ENCODE results near the gene FASN.
A peak's percentile ranks its signal among the peaks of the same experiment; 100 is the strongest.
"Not testable (repeated sequence)": the region's sequence is repeated elsewhere in the genome, so short reads cannot be mapped to it uniquely, and the experiment has no call there.

Gene FASN

DNA sequence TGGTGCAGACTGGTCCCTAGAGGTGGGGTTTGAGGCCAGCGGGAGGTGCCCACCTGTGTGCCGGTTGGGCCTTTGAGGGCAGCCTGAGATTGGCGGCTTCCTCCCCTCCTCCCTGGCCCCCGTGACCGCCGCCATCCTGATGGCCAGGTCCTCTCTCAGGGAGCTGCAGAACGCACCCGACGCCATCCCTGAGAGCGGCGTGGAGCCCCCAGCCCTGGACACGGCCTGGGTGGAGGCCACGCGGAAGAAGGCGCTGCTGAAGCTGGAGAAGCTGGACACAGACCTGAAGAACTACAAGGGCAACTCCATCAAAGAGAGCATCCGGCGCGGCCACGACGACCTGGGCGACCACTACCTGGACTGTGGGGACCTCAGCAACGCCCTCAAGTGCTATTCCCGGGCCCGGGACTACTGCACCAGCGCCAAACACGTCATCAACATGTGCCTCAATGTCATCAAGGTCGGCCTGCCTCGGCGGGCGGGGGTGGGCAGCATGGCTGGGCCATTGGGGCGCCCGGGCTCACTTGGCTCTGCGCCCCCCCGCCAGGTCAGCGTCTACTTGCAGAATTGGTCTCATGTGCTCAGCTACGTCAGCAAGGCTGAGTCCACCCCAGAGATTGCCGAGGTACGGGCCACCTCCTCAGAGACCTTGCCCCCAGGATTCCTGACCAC, 43.5 kb downstream of the FASN start:
- no peak for DNase-seq

DNA sequence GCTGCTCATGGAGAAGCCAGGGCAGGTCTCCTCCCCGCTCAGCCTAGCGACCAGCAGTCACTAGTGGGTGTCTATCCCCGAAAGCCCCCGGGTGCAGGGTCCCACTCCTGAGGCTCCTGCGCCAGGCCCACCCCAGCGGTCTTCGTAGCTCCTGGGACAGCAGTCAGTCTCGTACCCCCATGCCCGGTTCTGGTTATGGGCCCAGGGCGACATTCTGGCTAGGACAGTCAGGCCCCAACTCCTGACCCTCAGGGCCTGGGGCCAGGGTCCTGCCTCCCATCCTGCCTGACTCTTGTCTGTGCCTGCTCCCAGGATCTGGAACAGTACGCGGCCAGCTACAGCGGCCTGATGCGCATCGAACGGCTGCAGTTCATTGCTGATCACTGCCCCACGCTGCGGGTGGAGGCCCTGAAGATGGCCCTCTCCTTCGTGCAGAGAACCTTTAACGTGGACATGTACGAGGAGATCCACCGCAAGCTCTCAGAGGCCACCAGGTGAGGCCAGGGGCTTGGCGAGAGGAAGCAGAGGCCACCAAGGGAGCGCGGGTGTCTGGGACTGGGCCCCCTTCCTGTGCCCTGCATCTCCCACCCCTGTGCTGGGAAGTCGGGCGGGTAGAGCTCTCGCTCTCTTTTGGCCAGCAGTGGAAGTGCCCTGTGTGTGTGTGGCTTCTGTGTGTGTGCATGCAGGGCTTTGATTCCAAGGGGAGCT, 44.3 kb downstream of the FASN start:
- DNase-seq: no peak

DNA sequence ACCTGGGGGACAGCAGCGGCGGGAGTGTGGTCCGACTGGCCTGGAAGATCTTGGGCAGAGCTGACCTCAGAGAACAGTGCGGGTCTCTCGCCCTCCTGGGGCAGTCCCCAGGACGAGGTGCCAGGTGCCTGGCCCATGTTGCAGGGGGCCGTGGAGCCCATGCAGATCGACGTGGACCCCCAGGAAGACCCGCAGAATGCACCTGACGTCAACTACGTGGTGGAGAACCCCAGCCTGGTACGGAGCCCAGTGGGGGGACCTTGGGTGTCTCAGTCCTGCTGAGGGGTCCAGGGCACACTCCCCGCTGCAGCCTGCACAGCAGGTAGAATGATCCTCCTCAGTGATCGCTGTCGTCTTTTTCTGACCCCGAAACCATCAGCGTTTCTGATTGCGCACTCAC, 44.9 kb downstream of the FASN start:
- no peak for DNase-seq

DNA sequence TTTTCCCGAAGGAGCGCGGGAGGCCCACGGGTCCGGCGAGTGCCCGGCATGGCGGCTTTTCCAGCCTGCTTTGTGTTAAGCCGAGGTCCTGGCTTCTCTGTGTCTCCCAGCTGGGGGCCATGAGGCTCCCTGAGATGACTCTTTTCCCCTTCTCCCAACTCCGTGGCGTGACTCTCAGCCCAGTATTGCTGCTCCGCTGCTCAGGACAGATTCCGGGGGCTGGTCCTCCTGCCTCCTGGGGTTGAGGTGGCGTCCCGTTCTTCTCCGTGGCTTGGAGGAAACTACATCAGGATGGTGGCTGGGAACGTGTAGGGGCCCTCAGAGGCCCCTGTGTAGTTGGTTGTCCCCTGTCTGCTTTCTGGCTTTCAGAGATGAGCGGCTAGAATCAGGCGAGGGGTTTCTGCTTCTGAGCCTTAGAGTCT, 45.4 kb downstream of the FASN start:
- DNase-seq: no peak

DNA sequence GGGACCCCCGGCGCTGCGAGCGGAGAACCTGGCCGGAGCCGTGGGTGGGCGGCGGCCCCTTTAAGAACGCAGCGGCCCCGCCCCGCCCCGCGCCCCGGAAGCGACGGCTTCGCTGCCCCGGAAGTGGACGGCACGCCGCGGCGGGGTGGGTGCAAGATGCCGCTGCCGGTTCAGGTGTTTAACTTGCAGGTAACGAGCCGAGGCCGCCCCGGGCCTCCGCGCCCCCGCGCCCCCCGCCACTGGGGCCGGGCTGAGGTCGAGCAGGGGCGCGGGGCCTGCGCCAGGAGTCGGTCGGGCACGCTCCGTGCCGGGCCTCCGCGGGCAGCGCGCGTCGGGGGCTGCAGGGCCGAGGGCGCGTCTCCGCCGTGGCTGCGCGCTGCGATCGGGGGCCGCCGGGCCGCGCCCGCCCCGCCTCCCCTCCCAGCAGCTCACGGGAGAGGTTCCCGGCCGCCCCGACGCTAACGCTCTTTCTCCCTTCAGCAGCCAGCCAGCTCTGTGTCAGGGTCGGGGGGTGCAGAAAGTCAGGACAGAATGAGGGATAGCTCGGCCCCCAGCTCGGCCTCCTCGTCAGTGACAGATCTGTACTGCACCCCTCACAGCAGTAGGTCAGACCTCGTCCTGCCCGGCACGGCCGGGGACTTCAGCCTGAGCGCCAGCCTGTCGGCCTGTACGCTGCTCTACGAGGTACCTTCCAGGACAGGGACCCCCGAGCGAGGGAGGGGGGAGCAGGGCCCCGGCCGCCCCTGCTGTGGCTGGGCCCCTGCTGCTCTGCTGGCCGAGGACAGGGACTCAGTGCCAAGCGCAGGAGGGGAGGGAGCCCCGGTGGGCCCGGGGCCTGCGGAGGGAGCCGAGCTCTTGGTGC, 46.0 kb downstream of the FASN start, which contains the start of the genes GPS1 and RFNG:
GPS1 (plus strand) TSS at position 123 of the 862 bp plus-strand sequence; CDS start at position 157, 34 bp downstream.
RFNG (minus strand) TSS at position 36 of the 862 bp plus-strand sequence. CDS start 45 bp downstream, outside the sequence.
- peak; percentile 84 for DNase-seq

DNA sequence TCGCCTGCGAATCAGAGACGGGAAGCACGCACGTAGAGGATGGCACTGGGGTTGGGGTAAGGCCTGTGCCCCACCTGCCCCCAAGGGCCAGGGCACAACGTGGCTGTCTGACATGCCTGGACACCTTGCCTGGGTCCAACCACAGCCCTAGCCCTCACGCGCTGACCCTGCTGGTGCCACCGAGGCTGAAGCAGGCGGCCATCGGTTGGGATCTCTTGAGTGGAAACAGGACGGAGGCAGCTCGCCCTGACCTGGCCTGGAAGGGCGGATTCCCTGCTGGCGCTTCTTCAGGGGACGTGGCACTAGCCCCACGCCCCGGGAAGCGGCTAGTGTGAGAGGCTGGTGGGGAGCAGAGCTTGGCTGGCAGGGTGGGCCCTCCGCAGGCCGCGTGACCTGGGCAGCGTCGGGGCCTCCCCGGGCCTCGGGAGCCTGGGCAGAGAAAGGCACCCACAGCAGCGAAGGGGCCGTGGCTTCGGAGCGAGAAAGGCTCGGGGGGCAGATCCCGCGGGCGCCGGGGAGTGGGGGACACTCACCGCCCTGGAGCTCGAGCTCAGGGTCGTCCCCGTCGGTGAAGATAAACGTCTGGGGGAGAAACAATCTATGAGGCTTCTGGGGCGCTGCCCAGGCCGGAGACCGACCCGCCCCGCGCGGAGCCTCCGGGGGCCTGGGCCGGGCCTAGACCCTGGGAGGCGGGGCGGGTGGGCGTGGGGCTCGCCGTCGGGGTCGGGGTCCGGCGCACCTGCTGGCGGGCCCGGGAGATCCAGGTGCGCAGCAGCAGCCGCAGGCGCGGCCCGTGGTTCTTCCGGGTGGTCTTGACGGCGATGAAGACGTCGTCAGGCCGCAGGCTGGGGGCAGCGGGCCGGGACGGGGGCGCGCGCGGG, 47.0 kb downstream of the FASN start:
- DNase-seq: no peak

DNA sequence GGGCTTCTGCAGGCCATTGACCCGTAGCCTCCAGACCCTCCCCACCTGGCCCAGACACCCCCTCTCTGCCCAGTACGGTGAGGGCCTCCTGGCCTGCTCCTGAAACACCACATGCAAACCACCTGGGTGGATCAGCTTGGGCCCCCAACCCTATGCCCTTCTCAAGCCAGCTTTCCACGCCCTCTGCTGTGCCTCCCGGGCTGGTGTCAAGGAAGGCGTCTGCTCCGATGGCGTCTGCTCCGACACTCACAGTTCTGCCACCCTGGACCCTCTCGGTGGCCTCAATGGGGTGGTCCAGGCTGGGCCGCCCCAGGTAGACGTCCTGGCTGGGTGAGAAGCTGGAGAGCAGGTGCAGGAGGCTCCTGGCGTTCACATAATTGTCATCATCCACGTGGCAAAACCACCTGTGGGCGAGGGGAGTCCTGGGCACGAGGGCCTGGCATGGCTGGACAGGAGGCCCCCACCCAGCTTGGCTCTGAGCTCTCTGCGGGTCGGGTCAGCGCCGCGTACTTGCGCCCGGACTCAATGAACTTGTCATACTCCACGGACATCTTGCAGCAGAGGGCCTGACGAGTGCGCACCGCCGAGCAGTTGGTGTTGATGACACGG, 47.8 kb downstream of the FASN start:
- DNase-seq: no peak

DNA sequence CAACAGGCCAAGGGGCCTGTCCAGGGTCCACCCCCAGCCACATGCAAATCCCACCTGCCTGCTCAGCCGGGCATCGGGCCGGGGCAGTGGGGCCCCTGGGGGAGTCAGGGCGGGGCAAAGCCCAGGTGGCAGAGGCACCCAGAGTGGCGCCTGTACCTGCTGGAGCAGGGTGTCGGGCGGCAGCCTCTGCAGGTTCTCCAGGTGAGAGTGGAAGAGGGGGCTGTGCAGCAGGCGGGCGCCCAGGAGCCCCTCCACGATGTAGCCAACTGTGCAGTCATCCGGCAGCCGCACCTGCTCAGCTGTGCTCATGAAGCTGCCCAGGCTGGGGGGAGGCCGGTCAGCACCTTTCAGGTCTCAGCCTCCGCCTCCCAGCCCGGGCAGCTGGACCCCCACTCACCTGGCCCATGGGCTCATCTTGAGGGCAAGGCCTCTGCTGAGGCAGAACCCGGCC, 48.5 kb downstream of the FASN start:
- DNase-seq: no peak

DNA sequence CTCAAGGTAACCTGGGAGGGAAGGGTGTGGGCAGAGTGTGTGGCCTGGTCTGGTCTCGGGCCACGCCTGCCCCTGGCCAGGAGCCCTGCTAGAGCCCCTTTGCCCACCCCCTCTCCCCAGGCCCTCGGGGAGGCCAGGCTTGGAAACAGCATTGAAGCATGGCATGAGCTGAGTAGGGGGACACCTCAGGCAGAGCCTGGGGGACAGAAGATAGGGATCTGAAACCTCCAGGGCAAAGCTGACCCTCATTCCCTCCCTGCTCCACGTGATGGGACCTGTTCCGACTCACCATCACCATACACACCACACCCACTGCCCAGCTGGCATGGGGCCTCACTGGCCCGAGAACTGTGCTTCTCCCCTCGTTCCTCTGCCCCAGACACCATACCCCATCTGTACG, 48.9 kb downstream of the FASN start:
- DNase-seq: no peak

DNA sequence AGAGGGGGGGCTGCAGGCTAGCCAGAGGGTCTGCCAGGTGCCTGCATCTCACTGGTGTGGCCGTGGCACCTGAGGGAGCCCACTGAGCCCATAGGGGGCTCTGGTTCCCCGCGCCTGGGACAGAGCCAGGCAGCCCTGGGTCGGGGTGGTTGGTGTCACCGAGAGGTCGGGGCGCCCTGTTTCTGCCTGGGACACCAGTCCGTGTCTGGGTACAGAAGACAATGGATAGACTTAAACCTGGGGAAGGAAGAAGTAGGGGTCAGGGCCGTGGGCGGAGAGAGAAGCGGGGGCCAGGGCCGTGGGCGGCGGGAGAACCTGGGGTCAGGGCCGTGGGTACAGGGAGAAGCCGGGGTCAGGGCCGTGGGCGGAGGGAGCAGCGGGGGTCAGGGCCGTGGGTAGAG, 49.5 kb downstream of the FASN start:
- no peak for DNase-seq

DNA sequence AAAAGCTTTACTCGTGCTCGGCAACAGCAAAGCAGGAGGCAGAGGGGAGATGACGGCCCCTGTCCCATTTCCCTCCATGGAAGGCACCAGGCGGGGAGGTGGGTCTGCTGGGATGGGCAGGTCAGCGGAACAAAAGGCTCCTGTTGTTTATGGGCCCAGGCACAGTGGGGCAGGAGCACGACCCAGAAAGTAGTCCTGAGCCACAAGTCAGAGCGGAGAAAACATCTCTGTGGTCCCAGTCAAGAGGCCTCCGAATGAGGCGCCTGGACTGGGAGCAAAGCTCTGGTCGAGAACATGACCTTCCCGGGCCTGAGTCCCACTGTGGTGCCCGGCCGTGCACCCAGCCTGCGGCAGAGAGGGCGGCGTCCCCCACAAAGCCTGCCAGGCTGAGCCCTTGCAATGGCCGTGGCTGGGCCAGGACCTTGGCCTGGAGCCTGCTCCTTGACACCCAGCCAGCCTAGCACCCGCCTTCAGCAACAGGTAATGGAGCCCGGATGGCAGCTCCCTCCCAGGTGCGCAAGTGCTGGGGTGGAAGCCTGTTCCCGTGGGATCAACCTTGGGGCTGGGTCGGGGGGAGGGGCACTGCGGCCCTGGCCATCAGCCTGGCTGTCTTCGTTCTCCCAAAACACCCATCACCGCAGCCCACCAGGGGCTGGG, 50.0 kb downstream of the FASN start:
- DNase-seq: no peak

DNA sequence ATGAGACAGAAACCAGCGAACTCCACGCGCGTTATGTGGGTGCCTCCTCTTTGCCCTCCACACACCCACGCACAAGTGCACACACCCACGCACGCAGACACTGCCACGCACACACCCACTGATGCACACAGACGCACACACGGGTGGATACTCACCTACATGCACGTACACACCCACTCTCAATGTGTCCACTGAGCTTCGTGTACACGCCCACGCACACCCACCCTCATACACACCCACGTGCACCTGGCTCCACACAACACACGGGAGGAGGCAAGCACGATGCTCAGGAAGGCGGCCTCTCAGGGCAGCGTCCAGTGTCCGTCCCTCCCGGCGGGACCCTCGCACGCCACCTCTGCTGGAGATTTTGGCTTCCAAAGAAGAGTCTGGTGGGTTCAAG, 50.7 kb downstream of the FASN start:
- no peak for DNase-seq

DNA sequence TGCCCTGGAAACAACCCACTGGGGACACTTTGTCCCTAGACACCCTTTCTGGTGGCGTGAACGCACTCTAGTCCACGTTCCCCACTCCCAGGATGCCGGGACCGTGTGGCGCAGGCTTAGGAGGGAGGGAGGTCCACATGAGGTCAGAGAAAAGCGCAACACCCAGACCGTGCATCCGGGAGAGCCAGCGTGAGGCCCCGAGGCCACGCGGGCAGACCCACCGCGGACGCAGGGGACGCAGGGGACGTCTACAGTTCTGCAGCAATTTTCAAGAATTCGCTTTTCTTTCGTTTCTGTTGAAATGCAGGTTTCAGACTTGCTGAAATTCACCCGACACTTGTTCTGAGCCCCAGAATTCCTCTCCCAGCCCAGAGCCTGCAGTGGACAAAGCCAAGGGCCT, 51.1 kb downstream of the FASN start:
- no peak for DNase-seq

DNA sequence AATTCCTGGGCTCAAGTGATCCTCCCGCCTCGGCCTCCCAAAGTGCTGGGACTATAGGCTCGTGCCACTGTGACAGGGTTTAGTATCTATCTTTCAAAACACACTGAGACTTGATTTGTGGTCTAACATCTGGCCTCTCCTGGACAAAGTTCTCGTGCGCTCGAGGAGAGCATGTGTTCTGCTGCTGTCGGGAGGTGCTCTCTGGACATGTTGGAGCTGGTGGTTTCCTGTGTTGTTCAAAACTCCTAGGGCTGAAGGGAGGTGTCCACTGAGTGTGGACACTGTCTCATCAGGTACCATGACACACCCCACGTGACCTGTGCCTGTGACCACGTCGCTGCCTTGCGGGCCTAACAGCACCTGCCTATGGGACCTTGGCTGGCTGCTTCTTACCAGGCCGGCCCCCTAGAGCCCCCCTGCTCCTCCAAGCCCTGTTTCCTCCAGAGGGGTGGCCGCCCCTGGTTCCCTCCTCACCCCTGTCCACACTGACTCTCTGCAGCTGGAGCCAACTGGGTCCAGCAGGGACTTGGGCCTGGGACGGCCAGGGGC, 52.0 kb downstream of the FASN start:
- no peak for DNase-seq

DNA sequence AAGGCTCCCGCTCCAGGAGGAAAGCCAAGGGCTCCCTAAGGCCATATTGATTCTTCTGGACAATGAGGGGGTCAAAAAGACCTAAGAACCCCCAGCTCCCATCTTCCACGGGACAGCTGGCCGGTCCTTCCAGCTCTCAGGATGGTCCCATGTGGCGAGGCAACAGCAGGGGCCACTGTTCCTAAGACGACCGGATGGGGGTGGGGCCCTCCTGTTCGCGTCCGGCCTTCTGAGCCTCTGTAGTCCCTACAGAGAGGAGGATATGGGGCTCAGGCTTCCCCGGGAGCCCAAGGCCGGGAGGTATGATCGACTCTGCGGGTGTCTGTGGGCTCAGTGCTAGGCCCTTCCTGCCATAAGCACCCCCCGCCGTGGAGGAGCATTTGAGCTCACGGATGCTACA, 54.5 kb downstream of the FASN start:
- no peak for DNase-seq

DNA sequence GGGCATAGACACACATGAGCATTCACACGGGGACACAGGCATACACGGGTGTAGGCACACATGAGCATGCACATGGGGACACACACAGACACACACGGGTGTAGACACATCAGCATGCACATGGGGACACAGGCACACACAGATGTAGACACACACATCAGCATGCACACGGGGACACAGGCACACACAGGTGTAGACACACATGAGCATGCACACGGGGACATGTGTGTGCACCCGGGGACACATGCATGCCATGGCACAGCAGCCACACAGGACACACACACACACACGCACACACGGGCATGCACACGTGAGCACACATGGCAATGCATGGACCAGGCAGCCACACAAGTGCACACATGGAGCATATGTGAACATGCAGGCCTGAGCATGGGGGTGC, 55.4 kb downstream of the FASN start:
- DNase-seq: no peak

DNA sequence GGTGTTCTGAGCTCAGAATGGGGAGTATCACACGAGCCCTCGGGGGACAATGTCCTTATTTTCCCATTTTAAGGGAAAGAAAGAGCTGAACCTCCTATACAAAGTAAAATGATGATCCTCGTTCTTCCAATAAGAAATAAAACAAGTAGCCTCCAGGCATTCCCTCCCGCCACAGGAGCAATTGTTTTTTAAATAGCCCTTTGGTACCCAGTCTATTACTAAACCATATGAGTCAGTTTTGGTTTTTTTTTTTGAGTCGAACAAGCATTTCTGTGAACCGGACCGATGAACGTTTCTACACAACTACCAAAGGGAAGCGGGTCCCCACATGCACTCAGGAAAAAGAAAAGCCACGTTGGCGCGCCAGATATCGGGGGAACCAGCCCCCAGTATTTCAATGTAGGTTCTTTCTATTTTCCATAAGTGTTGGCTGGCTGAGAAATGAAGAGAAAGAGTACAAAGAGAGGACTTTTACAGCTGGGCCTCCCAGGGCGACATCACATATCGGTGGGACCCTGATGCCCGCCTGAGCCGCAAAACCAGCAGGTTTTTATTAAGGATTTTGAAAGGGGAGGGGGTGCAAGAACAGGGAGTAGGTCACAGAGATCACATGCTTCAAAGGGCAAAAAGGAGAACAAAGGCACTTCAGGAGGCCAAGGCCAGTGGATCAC, 56.8 kb downstream of the FASN start:
- no peak for DNase-seq

DNA sequence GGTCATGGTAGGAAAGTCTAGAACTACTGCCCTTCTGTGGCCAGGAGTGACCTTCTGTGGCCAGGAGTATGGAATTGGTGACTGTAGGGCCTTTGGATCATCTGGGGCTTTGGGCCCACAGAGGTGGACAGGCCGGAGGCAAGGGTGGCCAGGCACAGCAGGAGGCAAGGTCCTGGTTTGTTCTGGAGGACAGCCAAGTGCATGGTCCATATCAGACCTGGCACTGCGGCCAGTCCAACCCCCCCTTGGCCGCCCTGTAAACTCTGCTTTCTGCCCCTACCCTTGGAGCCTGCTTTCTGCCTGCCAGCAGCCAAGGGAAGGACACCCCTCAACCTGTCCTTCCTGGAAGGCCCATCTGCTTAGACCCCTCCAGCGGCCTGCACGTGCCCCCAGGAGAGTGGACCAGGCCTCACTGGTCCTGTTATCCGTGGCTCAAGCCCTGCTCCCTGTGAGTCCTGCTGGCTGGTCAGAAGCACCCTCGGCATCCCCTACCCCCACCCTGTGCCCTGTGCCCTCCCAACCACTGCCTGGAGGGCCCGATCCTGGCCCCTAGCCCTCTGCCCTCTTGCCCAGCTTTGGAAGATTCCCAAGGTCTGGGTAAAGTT, 58.2 kb downstream of the FASN start:
- no peak for DNase-seq

DNA sequence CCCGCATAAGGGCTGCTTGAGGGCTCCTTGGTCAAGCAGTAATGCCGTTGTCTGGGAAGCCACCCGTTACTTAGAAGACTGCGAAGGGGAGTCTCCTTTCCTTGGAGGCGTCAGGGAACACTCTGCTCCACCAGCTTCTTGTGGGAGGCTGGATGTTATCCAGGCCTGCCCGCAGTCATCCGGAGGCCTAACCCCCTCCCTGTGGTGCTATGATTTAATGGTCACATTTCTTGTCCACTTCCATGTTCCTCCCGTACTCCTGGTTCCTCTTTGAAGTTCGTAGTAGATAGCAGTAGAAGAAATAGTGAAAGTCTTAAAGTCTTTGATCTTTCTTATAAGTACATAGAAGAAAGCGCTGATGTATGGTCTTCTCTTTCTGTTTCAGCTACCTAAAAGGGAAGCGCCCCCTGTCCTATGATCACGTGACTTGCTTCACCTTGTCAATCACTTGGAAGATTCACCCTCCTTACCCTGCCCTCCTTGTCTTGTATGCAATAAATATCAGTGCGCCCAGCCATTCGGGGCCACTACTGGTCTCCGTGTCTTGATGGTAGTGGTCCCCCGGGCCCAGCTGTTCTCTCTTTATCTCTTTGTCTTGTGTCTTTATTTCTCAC, 59.1 kb downstream of the FASN start:
- not testable (repeated sequence) for DNase-seq

DNA sequence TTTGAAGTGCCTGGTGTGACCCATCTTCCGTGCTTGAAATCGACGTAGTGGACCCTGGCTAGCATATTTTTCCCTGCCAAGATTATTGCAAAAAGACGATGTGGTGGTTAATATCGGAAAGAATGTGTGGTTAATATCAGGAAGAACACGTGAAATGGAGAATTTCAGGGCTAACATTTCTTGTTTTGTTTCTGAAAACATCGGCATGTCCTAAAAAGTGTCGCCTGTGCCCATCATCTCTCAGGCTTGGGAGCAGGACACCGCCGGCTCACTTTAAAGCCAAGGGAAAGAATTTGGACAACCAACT, 60.2 kb downstream of the FASN start:
- DNase-seq: no peak

All from activated CD4-positive, CD25-positive, alpha-beta regulatory T cell treated with anti-CD3 and anti-CD28 coated beads, Interleukin-2, amount 50 U/mL, for 72 hours (primary cell).